PFSK-1 (cell line): ENCODE data around the gene ACTR3.

Experiments used
- FOXP2 ChIP-seq: optimal IDR thresholded peaks from 2 replicates; pipeline ENCODE3; 2011; ENCODE audit warnings: borderline replicate concordance, control low read depth, inconsistent platforms; ENCODE audit not compliant: insufficient read depth; ENCODE audit errors: extremely low read length, extremely low read depth
- POLR2AphosphoS5 ChIP-seq: IDR thresholded peaks from 2 replicates; pipeline ENCODE4 v1.6.1; 2012; ENCODE audit warnings: low read depth, mild to moderate bottlenecking, control low read depth, low read length, moderate library complexity
- SIN3A ChIP-seq: IDR thresholded peaks from 2 replicates; pipeline ENCODE4 v1.6.1; 2012; ENCODE audit warnings: mild to moderate bottlenecking, low read length, moderate library complexity, borderline replicate concordance; ENCODE audit not compliant: insufficient read depth
- TAF1 ChIP-seq: IDR thresholded peaks from 2 replicates; pipeline ENCODE4 v1.6.1; 2012; ENCODE audit warnings: low read length, control low read depth, borderline replicate concordance; ENCODE audit not compliant: insufficient read depth
- TF ChIP-seq, protein P1 (sequence below), 2 experiments: IDR thresholded peaks; 2 replicates each; pipeline versions ENCODE4 v1.6.1 to v1.8.0; 2011 to 2012; ENCODE audit warnings: low read depth in 2 of 2, low read length in 2 of 2, control low read depth in 1 of 2, inconsistent platforms in 1 of 2, mild to moderate bottlenecking in 1 of 2, moderate library complexity in 1 of 2; ENCODE audit not compliant: insufficient read depth in 1 of 2

The ACTR3 gene

DNA sequence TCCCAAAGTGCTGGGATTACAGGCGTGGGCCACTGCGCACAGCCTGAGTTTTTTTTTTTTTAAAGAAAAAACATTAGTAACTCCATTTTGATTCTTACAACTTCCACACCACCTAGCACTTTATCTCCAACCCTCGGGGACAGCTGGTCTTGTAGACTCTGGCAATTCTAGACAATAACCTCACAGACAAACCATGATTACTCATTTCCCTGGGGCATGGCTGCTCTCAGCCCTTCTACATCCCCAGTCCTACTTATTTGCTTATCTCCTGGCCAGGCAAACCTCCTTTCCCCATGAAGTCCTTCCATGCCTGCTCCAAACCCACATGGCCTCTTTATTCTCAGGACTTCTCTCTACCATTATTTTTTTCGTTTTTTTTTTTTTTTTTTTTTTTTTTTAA is 91.1 kb downstream of the ACTR3 start:
- no peak for TF ChIP-seq SIN3A
- no peak for TF ChIP-seq FOXP2
- TF ChIP-seq, protein P1, sequence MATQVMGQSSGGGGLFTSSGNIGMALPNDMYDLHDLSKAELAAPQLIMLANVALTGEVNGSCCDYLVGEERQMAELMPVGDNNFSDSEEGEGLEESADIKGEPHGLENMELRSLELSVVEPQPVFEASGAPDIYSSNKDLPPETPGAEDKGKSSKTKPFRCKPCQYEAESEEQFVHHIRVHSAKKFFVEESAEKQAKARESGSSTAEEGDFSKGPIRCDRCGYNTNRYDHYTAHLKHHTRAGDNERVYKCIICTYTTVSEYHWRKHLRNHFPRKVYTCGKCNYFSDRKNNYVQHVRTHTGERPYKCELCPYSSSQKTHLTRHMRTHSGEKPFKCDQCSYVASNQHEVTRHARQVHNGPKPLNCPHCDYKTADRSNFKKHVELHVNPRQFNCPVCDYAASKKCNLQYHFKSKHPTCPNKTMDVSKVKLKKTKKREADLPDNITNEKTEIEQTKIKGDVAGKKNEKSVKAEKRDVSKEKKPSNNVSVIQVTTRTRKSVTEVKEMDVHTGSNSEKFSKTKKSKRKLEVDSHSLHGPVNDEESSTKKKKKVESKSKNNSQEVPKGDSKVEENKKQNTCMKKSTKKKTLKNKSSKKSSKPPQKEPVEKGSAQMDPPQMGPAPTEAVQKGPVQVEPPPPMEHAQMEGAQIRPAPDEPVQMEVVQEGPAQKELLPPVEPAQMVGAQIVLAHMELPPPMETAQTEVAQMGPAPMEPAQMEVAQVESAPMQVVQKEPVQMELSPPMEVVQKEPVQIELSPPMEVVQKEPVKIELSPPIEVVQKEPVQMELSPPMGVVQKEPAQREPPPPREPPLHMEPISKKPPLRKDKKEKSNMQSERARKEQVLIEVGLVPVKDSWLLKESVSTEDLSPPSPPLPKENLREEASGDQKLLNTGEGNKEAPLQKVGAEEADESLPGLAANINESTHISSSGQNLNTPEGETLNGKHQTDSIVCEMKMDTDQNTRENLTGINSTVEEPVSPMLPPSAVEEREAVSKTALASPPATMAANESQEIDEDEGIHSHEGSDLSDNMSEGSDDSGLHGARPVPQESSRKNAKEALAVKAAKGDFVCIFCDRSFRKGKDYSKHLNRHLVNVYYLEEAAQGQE (IDR thresholded peaks at IDR 0.05; ENCODE audit: insufficient read depth in 1 of 2, low read depth in 2 of 2, low read length in 2 of 2): no peak
- TF ChIP-seq POLR2AphosphoS5: no peak
- no peak for TF ChIP-seq TAF1

DNA sequence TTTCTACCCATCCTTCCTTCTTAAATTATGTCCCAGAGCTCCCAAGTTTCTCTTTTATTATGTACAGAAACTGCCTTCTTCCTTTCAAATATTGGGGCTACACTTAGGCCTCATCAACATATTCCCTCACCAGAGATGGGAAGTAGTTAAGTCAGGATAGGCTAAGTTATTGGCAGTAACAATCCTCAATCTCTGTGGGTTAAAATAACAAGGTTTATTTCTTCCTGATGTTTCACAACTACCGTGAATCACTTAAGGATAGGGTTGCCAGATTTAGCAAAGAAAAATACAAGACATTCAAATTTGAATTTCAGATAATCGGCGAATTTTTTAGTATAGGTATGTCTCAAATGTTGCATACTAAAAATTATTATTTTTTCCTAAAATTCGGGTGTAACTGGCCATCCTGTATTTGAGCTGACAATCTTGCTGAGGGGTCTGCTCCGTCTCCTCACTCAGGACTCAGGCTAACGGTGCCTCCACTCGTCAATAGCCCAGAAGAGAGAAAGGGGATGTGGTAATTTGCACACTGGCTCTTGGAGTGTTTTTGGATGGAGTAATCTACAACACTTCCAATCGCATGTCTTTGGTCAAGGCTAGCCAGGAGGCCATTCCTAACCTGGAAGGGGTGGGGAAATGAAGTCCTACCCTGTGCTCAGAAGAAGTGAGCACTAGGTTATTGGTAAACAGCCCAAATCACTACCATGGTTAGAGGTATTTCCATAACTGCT is 91.7 kb downstream of the ACTR3 start:
- TF ChIP-seq FOXP2 (no peak), SIN3A (no peak), POLR2AphosphoS5 (no peak), TAF1 (no peak)
- TF ChIP-seq, protein P1 (IDR thresholded peaks at IDR 0.05; ENCODE audit: insufficient read depth in 1 of 2, low read depth in 2 of 2, low read length in 2 of 2): no peak

DNA sequence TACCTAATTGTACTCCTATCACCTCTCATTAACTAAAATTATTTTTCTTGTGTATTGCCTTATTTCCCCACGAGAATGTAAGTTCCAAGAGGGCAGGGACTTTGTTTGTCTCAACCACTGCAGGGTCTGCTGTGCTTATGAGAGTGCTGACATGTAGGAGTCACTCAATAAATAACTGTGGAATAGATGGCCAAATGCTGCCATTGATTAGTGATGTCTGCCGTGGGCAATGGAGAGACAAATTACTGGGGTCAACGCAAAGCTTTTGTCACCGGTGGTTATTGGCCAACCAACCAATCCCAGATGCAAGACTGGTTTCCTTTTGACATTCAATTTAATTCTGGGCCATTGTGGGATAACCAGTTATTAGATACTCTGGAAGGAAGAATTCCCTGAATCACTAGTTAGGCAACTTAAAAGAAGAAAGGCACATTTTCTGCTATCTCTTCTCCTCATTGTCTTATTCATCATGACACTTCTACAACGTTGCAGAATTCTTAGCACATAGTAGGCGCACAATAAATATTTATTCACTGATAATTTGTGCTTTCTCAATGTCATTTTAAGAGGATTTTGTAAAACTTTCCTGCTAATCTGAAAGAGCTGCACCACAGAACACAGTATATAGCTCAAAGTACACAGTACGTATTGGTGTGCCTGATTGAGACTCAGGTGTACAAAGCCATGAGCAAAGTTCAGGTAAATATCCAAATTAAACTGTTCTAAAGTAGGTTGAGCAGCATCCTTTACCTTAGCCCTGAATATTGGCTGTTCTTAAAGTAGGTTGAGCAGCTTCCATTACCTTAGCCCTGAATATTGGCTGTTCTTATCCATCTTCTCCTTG is 95.9 kb downstream of the ACTR3 start:
- TF ChIP-seq POLR2AphosphoS5 (no peak), TAF1 (no peak), FOXP2 (no peak), SIN3A (no peak)
- TF ChIP-seq, protein P1 (IDR thresholded peaks at IDR 0.05; ENCODE audit: insufficient read depth in 1 of 2, low read depth in 2 of 2, low read length in 2 of 2): no peak

DNA sequence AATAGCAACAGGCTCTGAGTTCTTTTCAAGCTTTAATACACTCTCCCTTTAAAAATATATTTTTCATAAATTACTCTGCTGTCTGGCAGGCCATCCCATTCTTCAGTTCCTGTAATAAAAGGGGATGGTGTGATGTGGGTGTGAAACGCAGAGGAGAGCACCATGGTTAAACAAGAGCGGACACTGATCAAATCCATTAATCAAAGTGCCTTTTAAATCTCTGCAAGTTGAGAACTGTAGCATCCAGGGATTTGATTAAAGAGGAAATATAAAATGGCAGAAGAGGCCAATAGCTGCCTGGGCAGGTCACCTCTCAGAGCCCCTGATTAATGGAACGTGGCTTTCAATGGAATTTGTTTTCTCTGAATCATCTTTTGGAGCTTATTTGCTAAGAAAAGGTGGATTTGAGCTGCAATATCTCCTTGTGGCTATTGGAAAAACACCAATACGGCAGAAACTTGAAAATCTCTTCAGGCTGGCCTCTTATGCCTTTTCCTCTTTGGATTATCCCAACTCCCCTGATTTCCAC is 96.9 kb downstream of the ACTR3 start:
- TF ChIP-seq, protein P1 (IDR thresholded peaks at IDR 0.05; ENCODE audit: insufficient read depth in 1 of 2, low read depth in 2 of 2, low read length in 2 of 2): no peak
- TF ChIP-seq FOXP2 (no peak), TAF1 (no peak), SIN3A (no peak), POLR2AphosphoS5 (no peak)
